NT2/D1 (cell line): ENCODE data around the gene ZBTB11.
"Not testable (repeated sequence)": the region's sequence is repeated elsewhere in the genome, so short reads cannot be mapped to it uniquely, and the experiment has no call there.

Experiments
- DNase-seq: peaks from one replicate; pipeline ENCODE4 v3.0.0-alpha.2; 2011; ENCODE audit warnings: low read depth, low spot score
- H3K27me3 ChIP-seq: 2 replicates; pipeline ENCODE4 v1.6.0; 2011; ENCODE audit warnings: mild to moderate bottlenecking; ENCODE audit not compliant: insufficient read length, insufficient read depth
- H3K36me3 ChIP-seq: 2 replicates; pipeline ENCODE4 v1.6.1; 2011; ENCODE audit warnings: mild to moderate bottlenecking, low read length, mixed read lengths; ENCODE audit not compliant: insufficient read depth, insufficient read length
- H3K4me1 ChIP-seq: 2 replicates; pipeline ENCODE4 v1.5.1; 2011; ENCODE audit not compliant: insufficient read depth, insufficient read length
- H3K4me3 ChIP-seq: 2 replicates; pipeline ENCODE4 v1.5.1; 2011; ENCODE audit warnings: low read depth; ENCODE audit not compliant: insufficient read length
- H3K9ac ChIP-seq: 2 replicates; pipeline ENCODE4 v1.6.0; 2011; ENCODE audit warnings: low read depth; ENCODE audit not compliant: insufficient read length
- H3K9me3 ChIP-seq: 2 replicates; pipeline ENCODE4 v1.5.1; 2011; ENCODE audit warnings: mild to moderate bottlenecking, low read length; ENCODE audit not compliant: insufficient read depth
- SUZ12 ChIP-seq: IDR thresholded peaks from 2 replicates; pipeline ENCODE4 v1.6.1; 2011; ENCODE audit not compliant: insufficient read length, insufficient read depth; ENCODE audit errors: extremely low read depth
- YY1 ChIP-seq: IDR thresholded peaks from 2 replicates; pipeline ENCODE4 v1.6.1; 2011; ENCODE audit not compliant: insufficient read length, insufficient read depth
- ZNF274 ChIP-seq: IDR thresholded peaks from 2 replicates; pipeline ENCODE4 v1.6.1; 2011; ENCODE audit warnings: mild to moderate bottlenecking, low read depth, low read length

Gene ZBTB11

GRCh38 chr3:101643009-101643844, 33.7 kb downstream of the ZBTB11 start:
- no peaks in the 10 kb centered on the region for H3K27me3 ChIP-seq
- no peaks in the 10 kb centered on the region for H3K4me1 ChIP-seq
- no peaks in the 10 kb centered on the region for H3K9me3 ChIP-seq
- DNase-seq, result peak; percentile 52
- H3K4me3 ChIP-seq, result no peak overlapping the region
- no peaks in the 10 kb centered on the region for H3K36me3 ChIP-seq
- TF ChIP-seq ZNF274, result no peak
- no peak for TF ChIP-seq SUZ12
- TF ChIP-seq YY1, result no peak
- H3K9ac ChIP-seq, result no peak overlapping the region

- H3K9me3 ChIP-seq, result no peaks in the 10 kb centered on the region
- H3K4me1 ChIP-seq, result peaks cover 2% of the 10 kb centered on the region
- TF ChIP-seq ZNF274 (no peak), SUZ12 (no peak), YY1 (no peak)
- no peak overlapping the region for H3K4me3 ChIP-seq
- H3K27me3 ChIP-seq, result no peaks in the 10 kb centered on the region
- H3K9ac ChIP-seq, result no peak overlapping the region
- no peaks in the 10 kb centered on the region for H3K36me3 ChIP-seq
- DNase-seq, result no peak
Observed at GRCh38 chr3:101642441-101642840, 34.5 kb downstream of the ZBTB11 start.

GRCh38 chr3:101641397-101642115, 35.4 kb downstream of the ZBTB11 start:
- H3K36me3 ChIP-seq, H3K27me3 ChIP-seq, H3K4me1 ChIP-seq, H3K9me3 ChIP-seq, DNase-seq, H3K4me3 ChIP-seq, H3K9ac ChIP-seq: not testable (repeated sequence)

- Histone ChIP-seq H3K9ac (no peak overlapping the region), H3K36me3 (no peaks in the 10 kb centered on the region), H3K4me1 (peaks cover 4% of the 10 kb centered on the region), H3K4me3 (no peak overlapping the region), H3K27me3 (no peaks in the 10 kb centered on the region), H3K9me3 (no peaks in the 10 kb centered on the region)
- DNase-seq, result no peak
- no peak for TF ChIP-seq SUZ12
- no peak for TF ChIP-seq ZNF274
- no peak for TF ChIP-seq YY1
Observed at GRCh38 chr3:101640256-101640655, 36.7 kb downstream of the ZBTB11 start.

- H3K36me3 ChIP-seq, result no peaks in the 10 kb centered on the region
- TF ChIP-seq YY1, result no peak
- no peak for TF ChIP-seq SUZ12
- TF ChIP-seq ZNF274, result no peak
- no peaks in the 10 kb centered on the region for H3K9me3 ChIP-seq
Observed at GRCh38 chr3:101639280-101639963, 37.5 kb downstream of the ZBTB11 start.

GRCh38 chr3:101638261-101638745, 38.6 kb downstream of the ZBTB11 start:
- Histone ChIP-seq H3K9ac (no peak overlapping the region), H3K36me3 (no peaks in the 10 kb centered on the region), H3K4me3 (no peak overlapping the region), H3K4me1 (peaks cover 4% of the 10 kb centered on the region), H3K9me3 (no peaks in the 10 kb centered on the region), H3K27me3 (no peaks in the 10 kb centered on the region)
- TF ChIP-seq YY1, result no peak
- no peak for TF ChIP-seq ZNF274
- no peak for TF ChIP-seq SUZ12
- no peak for DNase-seq

More at GRCh38 chr3:101639280-101639963, 37.5 kb downstream of the ZBTB11 start:
- H3K9ac ChIP-seq, result no peak overlapping the region
- peaks cover 4% of the 10 kb centered on the region for H3K4me1 ChIP-seq
- H3K4me3 ChIP-seq, result no peak overlapping the region
- no peaks in the 10 kb centered on the region for H3K27me3 ChIP-seq
- DNase-seq, result no peak

- H3K9me3 ChIP-seq, result no peaks in the 10 kb centered on the region
- H3K4me1 ChIP-seq, result peaks cover 4% of the 10 kb centered on the region
- no peak overlapping the region for H3K4me3 ChIP-seq
- DNase-seq, result no peak
- no peaks in the 10 kb centered on the region for H3K36me3 ChIP-seq
- TF ChIP-seq SUZ12, result no peak
- H3K9ac ChIP-seq, result no peak overlapping the region
- H3K27me3 ChIP-seq, result no peaks in the 10 kb centered on the region
Observed at GRCh38 chr3:101637451-101637850, 39.5 kb downstream of the ZBTB11 start.
